GM23338 (cell line): ENCODE measurements around the gene TSHZ2.

Source experiments
- CTCF ChIP-seq, 2 experiments: fragments of 200-600 bp in 1 of 2; sonication (generic) in 1 of 2; conservative IDR thresholded peaks; 2 replicates each; pipeline versions ENCODE4 v1.5.1 to v1.6.1; 2016 to 2017; ENCODE audit warnings: antibody characterized with exemption in 2 of 2, low read depth in 2 of 2, mild to moderate bottlenecking in 2 of 2, moderate library complexity in 1 of 2
- EZH2 ChIP-seq: fragments of 200-600 bp; sonication (generic); IDR thresholded peaks from one replicate; pipeline ENCODE4 v1.8.0; 2017; ENCODE audit warnings: antibody characterized with exemption, mild to moderate bottlenecking, low read depth; ENCODE audit not compliant: unreplicated experiment
- JUNB ChIP-seq: IDR thresholded peaks from one replicate; pipeline ENCODE4 v1.6.1; 2016; ENCODE audit warnings: antibody characterized with exemption; ENCODE audit not compliant: unreplicated experiment

GRCh38 chr20:53068241-53068640 is 96.1 kb downstream of the TSHZ2 start:
- TF ChIP-seq CTCF (conservative IDR thresholded peaks at IDR 0.05; ENCODE audit: low read depth in 2 of 2) = no peak
- TF ChIP-seq JUNB = no peak
- no peak for TF ChIP-seq EZH2
